ENCODE measurements around the gene TTLL8. TPM values are rescaled to one million over a fixed set of nuclear protein-coding genes. Genes with fewer than 3 reads are reported as not detected.

Gene TTLL8
- total RNA-seq = not detected in 2 replicates

- no peak for DNase-seq (ENCODE audit: low spot score)
- H3K27ac Mint-ChIP-seq = no peak within 1 kb of the TSS
- H3K4me1 Mint-ChIP-seq (ENCODE audit: low read depth) = no peaks in the 10 kb centered on the region
- H3K4me3 Mint-ChIP-seq (ENCODE audit: low read depth) = no peak within 1 kb of the TSS
- peaks cover 16% of the 10 kb centered on the region for H3K27me3 Mint-ChIP-seq (ENCODE audit: low read depth)
- H3K36me3 Mint-ChIP-seq (ENCODE audit: low read depth) = no peaks in the 10 kb centered on the region
- H3K9me3 Mint-ChIP-seq = peaks cover 5% of the 10 kb centered on the region
- intact Hi-C loops (cut with micrococcal nuclease) = no loop called here
Observed at GRCh38 chr22:50058061-50058905, at the start of gene TTLL8. Gene TTLL8, minus strand, starts transcription at chr22:50058298.

- Mint-ChIP-seq H3K4me1 (ENCODE audit: low read depth) (peaks cover 13% of the 10 kb centered on the region), H3K27ac (no peak overlapping the region), H3K36me3 (ENCODE audit: low read depth) (no peaks in the 10 kb centered on the region), H3K27me3 (ENCODE audit: low read depth) (no peaks in the 10 kb centered on the region), H3K9me3 (no peaks in the 10 kb centered on the region), H3K4me3 (ENCODE audit: low read depth) (no peak overlapping the region)
- intact Hi-C loops (cut with micrococcal nuclease) = no loop called here
- DNase-seq (ENCODE audit: low spot score) = no peak
Observed at GRCh38 chr22:50107529-50107928, 49.4 kb upstream of the TTLL8 start.

- no peaks in the 10 kb centered on the region for H3K36me3 Mint-ChIP-seq (ENCODE audit: low read depth)
- peak overlapping the region; percentile 43 for H3K27ac Mint-ChIP-seq
- intact Hi-C loops (cut with micrococcal nuclease) = no loop called here
- H3K9me3 Mint-ChIP-seq = no peaks in the 10 kb centered on the region
- H3K4me3 Mint-ChIP-seq (ENCODE audit: low read depth) = peak overlapping the region; percentile 40
- peaks cover 6% of the 10 kb centered on the region for H3K4me1 Mint-ChIP-seq (ENCODE audit: low read depth)
- no peak for DNase-seq (ENCODE audit: low spot score)
- H3K27me3 Mint-ChIP-seq (ENCODE audit: low read depth) = no peaks in the 10 kb centered on the region
Observed at GRCh38 chr22:50105208-50106100, 47.4 kb upstream of the TTLL8 start.

GRCh38 chr22:50104141-50104544 is 46.0 kb upstream of the TTLL8 start:
- no peaks in the 10 kb centered on the region for H3K9me3 Mint-ChIP-seq
- no peaks in the 10 kb centered on the region for H3K27me3 Mint-ChIP-seq (ENCODE audit: low read depth)
- H3K4me3 Mint-ChIP-seq (ENCODE audit: low read depth) = no peak overlapping the region
- H3K36me3 Mint-ChIP-seq (ENCODE audit: low read depth) = no peaks in the 10 kb centered on the region
- peaks cover 6% of the 10 kb centered on the region for H3K4me1 Mint-ChIP-seq (ENCODE audit: low read depth)
- no peak for DNase-seq (ENCODE audit: low spot score)
- intact Hi-C loops (cut with micrococcal nuclease) = no loop called here
- no peak overlapping the region for H3K27ac Mint-ChIP-seq

GRCh38 chr22:50102946-50103345 is 44.8 kb upstream of the TTLL8 start:
- Mint-ChIP-seq H3K27ac (no peak overlapping the region), H3K4me3 (ENCODE audit: low read depth) (no peak overlapping the region), H3K4me1 (ENCODE audit: low read depth) (peaks cover 6% of the 10 kb centered on the region), H3K9me3 (no peaks in the 10 kb centered on the region), H3K27me3 (ENCODE audit: low read depth) (peaks cover 6% of the 10 kb centered on the region), H3K36me3 (ENCODE audit: low read depth) (no peaks in the 10 kb centered on the region)
- DNase-seq (ENCODE audit: low spot score) = no peak
- intact Hi-C loops (cut with micrococcal nuclease) = no loop called here

- no peaks in the 10 kb centered on the region for H3K9me3 Mint-ChIP-seq
- DNase-seq (ENCODE audit: low spot score) = no peak
- H3K4me3 Mint-ChIP-seq (ENCODE audit: low read depth) = no peak overlapping the region
- no peak overlapping the region for H3K27ac Mint-ChIP-seq
- H3K4me1 Mint-ChIP-seq (ENCODE audit: low read depth) = peaks cover 6% of the 10 kb centered on the region
- intact Hi-C loops (cut with micrococcal nuclease) = no loop called here
- H3K27me3 Mint-ChIP-seq (ENCODE audit: low read depth) = peaks cover 11% of the 10 kb centered on the region
- H3K36me3 Mint-ChIP-seq (ENCODE audit: low read depth) = no peaks in the 10 kb centered on the region
Observed at GRCh38 chr22:50101870-50102565, 43.9 kb upstream of the TTLL8 start.

- DNase-seq (ENCODE audit: low spot score) = no peak
- Mint-ChIP-seq H3K27ac (no peak overlapping the region), H3K36me3 (ENCODE audit: low read depth) (no peaks in the 10 kb centered on the region), H3K9me3 (no peaks in the 10 kb centered on the region), H3K27me3 (ENCODE audit: low read depth) (peaks cover 27% of the 10 kb centered on the region), H3K4me1 (ENCODE audit: low read depth) (no peaks in the 10 kb centered on the region), H3K4me3 (ENCODE audit: low read depth) (no peak overlapping the region)
- intact Hi-C loops (cut with micrococcal nuclease) = no loop called here
Observed at GRCh38 chr22:50098052-50098451, 40.0 kb upstream of the TTLL8 start.

GRCh38 chr22:50092342-50092741 is 34.2 kb upstream of the TTLL8 start:
- H3K27ac Mint-ChIP-seq = no peak overlapping the region
- H3K4me3 Mint-ChIP-seq (ENCODE audit: low read depth) = no peak overlapping the region

GRCh38 chr22:50091092-50091768 is 33.1 kb upstream of the TTLL8 start:
- no peak overlapping the region for H3K27ac Mint-ChIP-seq
- no peak for DNase-seq (ENCODE audit: low spot score)
- intact Hi-C loops (cut with micrococcal nuclease) = no loop called here
- no peak overlapping the region for H3K4me3 Mint-ChIP-seq (ENCODE audit: low read depth)
- peaks cover 10% of the 10 kb centered on the region for H3K36me3 Mint-ChIP-seq (ENCODE audit: low read depth)
- peaks cover 16% of the 10 kb centered on the region for H3K27me3 Mint-ChIP-seq (ENCODE audit: low read depth)
- H3K9me3 Mint-ChIP-seq = peaks cover 5% of the 10 kb centered on the region
- no peaks in the 10 kb centered on the region for H3K4me1 Mint-ChIP-seq (ENCODE audit: low read depth)

More at GRCh38 chr22:50092342-50092741, 34.2 kb upstream of the TTLL8 start:
- Mint-ChIP-seq H3K27me3 (ENCODE audit: low read depth) (peaks cover 17% of the 10 kb centered on the region), H3K9me3 (peaks cover 5% of the 10 kb centered on the region), H3K36me3 (ENCODE audit: low read depth) (peaks cover under 1% of the 10 kb centered on the region), H3K4me1 (ENCODE audit: low read depth) (no peaks in the 10 kb centered on the region)
- no peak for DNase-seq (ENCODE audit: low spot score)
- intact Hi-C loops (cut with micrococcal nuclease) = no loop called here

- H3K4me3 Mint-ChIP-seq (ENCODE audit: low read depth) = no peak overlapping the region
- peaks cover 14% of the 10 kb centered on the region for H3K27me3 Mint-ChIP-seq (ENCODE audit: low read depth)
- H3K36me3 Mint-ChIP-seq (ENCODE audit: low read depth) = peaks cover 10% of the 10 kb centered on the region
- no peak overlapping the region for H3K27ac Mint-ChIP-seq
- peaks cover 4% of the 10 kb centered on the region for H3K4me1 Mint-ChIP-seq (ENCODE audit: low read depth)
- no peak for DNase-seq (ENCODE audit: low spot score)
- peaks cover 6% of the 10 kb centered on the region for H3K9me3 Mint-ChIP-seq
- intact Hi-C loops (cut with micrococcal nuclease) = no loop called here
Observed at GRCh38 chr22:50090412-50090714, 32.3 kb upstream of the TTLL8 start.

GRCh38 chr22:50089682-50090411 is 31.7 kb upstream of the TTLL8 start, which contains the start of gene MOV10L1:
Gene MOV10L1, plus strand, starts transcription at chr22:50090006. Its CDS starts 83 bp downstream, at chr22:50090089.
- DNase-seq (ENCODE audit: low spot score) = no peak
- intact Hi-C loops (cut with micrococcal nuclease) = no loop called here
- H3K36me3 Mint-ChIP-seq (ENCODE audit: low read depth) = peaks cover 13% of the 10 kb centered on the region
- peaks cover 14% of the 10 kb centered on the region for H3K27me3 Mint-ChIP-seq (ENCODE audit: low read depth)
- peaks cover 9% of the 10 kb centered on the region for H3K9me3 Mint-ChIP-seq
- no peak within 1 kb of the TSS for H3K4me3 Mint-ChIP-seq (ENCODE audit: low read depth)
- no peak within 1 kb of the TSS for H3K27ac Mint-ChIP-seq
- H3K4me1 Mint-ChIP-seq (ENCODE audit: low read depth) = peaks cover 9% of the 10 kb centered on the region

GRCh38 chr22:50089231-50089630 is 31.1 kb upstream of the TTLL8 start:
- Mint-ChIP-seq H3K4me1 (ENCODE audit: low read depth) (peaks cover 9% of the 10 kb centered on the region), H3K27ac (no peak overlapping the region), H3K27me3 (ENCODE audit: low read depth) (peaks cover 17% of the 10 kb centered on the region), H3K9me3 (peaks cover 9% of the 10 kb centered on the region), H3K36me3 (ENCODE audit: low read depth) (peaks cover 13% of the 10 kb centered on the region), H3K4me3 (ENCODE audit: low read depth) (no peak overlapping the region)
- DNase-seq (ENCODE audit: low spot score) = no peak
- intact Hi-C loops (cut with micrococcal nuclease) = no loop called here
